GM19035 (cell line): ENCODE results near the gene CARD11.

Source experiments
- ATAC-seq: cut with Tn5 transposase; IDR thresholded peaks from one replicate; pipeline ENCODE4 v1.9.1; 2021; ENCODE audit not compliant: unreplicated experiment

The CARD11 gene

GRCh38 chr7:2880874-2881533, 162.7 kb downstream of the CARD11 start:
- ATAC-seq = no peak

GRCh38 chr7:2880051-2880450, 163.6 kb downstream of the CARD11 start:
- no peak for ATAC-seq

- ATAC-seq = no peak
Observed at GRCh38 chr7:2879354-2879753, 164.3 kb downstream of the CARD11 start.

GRCh38 chr7:2878306-2878705, 165.4 kb downstream of the CARD11 start:
- no peak for ATAC-seq

GRCh38 chr7:2876031-2876731, 167.5 kb downstream of the CARD11 start:
- no peak for ATAC-seq

GRCh38 chr7:2873686-2874551, 169.7 kb downstream of the CARD11 start:
- no peak for ATAC-seq

- ATAC-seq = no peak
Observed at GRCh38 chr7:2873146-2873545, 170.5 kb downstream of the CARD11 start.

- ATAC-seq = no peak
Observed at GRCh38 chr7:2872296-2872874, 171.3 kb downstream of the CARD11 start.

GRCh38 chr7:2870471-2870931, 173.2 kb downstream of the CARD11 start:
- ATAC-seq = no peak

GRCh38 chr7:2869981-2870380, 173.7 kb downstream of the CARD11 start:
- ATAC-seq = no peak

- ATAC-seq = no peak
Observed at GRCh38 chr7:2866601-2867000, 177.1 kb downstream of the CARD11 start.

GRCh38 chr7:2864999-2865670, 178.5 kb downstream of the CARD11 start:
- ATAC-seq = peak; percentile 40

- ATAC-seq = no peak
Observed at GRCh38 chr7:2864204-2864985, 179.3 kb downstream of the CARD11 start.

- ATAC-seq = peak; percentile 96
Observed at GRCh38 chr7:2863461-2864066, 180.1 kb downstream of the CARD11 start.

GRCh38 chr7:2862831-2863361, 180.8 kb downstream of the CARD11 start:
- no peak for ATAC-seq

GRCh38 chr7:2861509-2861908, 182.2 kb downstream of the CARD11 start:
- ATAC-seq = no peak

GRCh38 chr7:2860627-2861133, 183.0 kb downstream of the CARD11 start:
- ATAC-seq = no peak

GRCh38 chr7:2859952-2860351, 183.7 kb downstream of the CARD11 start:
- no peak for ATAC-seq

- no peak for ATAC-seq
Observed at GRCh38 chr7:2858621-2859020, 185.0 kb downstream of the CARD11 start.
